ENCODE results near the gene PIGK. TPM values are rescaled to one million over a fixed set of nuclear protein-coding genes. Genes with fewer than 3 reads are reported as not detected.
"Not testable (repeated sequence)": the region's sequence is repeated elsewhere in the genome, so short reads cannot be mapped to it uniquely, and the experiment has no call there.

Gene PIGK
- polyA plus RNA-seq, 3 donors = 4.0 to 24.7 (median 19.4) TPM

DNA sequence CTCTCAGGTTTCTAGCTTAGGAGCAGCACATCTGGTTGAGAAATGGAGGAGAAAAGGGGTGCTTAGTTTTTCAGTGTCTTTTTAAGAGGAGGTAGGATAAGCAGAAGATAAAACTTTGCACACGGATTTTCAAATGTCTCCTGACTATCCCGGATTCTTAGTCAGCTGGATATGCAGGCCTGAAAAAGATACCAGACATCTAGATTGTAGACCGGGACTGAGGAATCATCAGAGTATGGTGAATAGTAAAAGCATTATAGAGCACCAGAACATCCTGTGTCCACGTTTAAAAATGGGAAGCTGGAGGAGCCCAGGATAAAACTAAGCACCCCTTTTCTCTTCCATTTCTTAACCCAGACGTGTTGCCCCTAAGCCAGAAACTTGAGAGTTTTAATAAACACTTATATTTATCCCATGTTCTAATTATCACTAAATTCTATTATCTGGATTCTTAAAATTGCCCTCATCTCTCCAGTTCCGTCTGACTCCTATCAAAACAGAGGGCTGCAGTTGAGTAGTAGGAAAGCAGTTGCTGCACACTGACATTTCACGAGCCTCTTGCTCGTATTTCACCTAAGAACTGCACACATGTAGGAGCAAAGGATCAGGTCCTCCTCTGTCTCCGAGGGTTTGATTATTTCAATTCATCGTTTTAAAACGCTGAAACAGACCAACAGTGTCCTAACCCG lies 609 bp downstream of the PIGK start:
- WGBS (ENCODE audit: insufficient coverage) = 16% methylated on average over 8 of the region's 12 CpGs
- TF ChIP-seq CTCF (IDR thresholded peaks at IDR 0.05) = no peak
- H2AFZ ChIP-seq (ENCODE audit: insufficient read depth, low read depth, low read length, poor library complexity, severe bottlenecking) = peak overlapping the region; percentile 85
- H3K36me3 ChIP-seq (replicated peaks in 1 of 2; ENCODE audit: control insufficient read depth in 1 of 2, insufficient read depth in 2 of 2, low read length in 2 of 2) = no peaks in the 10 kb centered on the region
- H3K4me1 ChIP-seq (ENCODE audit: control insufficient read depth in 1 of 2, insufficient read depth in 2 of 2, low read length in 2 of 2) = peaks cover 6 to 14% of the 10 kb centered on the region in 2 donors
- Mint-ChIP-seq H3K4me3 (peak overlapping the region; percentile 91 to 98), H3K27ac (peak overlapping the region; percentile 80 to 91 (median 89)), H3K36me3 (peaks cover 4 to 5% of the 10 kb centered on the region in 2 donors), H3K9me3 (peaks cover 0 to 3% (median 2%) of the 10 kb centered on the region in 7 donors), H3K4me1 (peaks cover 16% of the 10 kb centered on the region), H3K27me3 (ENCODE audit: low read depth in 3 of 3) (no peaks in the 10 kb centered on the region)
- peaks cover 23% of the 10 kb centered on the region for H3K79me2 ChIP-seq (ENCODE audit: insufficient read depth, low read length)
- peak overlapping the region; percentile 80 for H3K4me2 ChIP-seq (replicated peaks; ENCODE audit: extremely low read depth, low read length, poor library complexity, severe bottlenecking)
- intact Hi-C loops (cut with micrococcal nuclease) = loop anchor here in 1 of 2 donors (5.0 to 10.0 kb wide), 2 partner anchors 464 to 1144 kb away; partner anchors contain the start of genes ST6GALNAC3 and ZZZ3
- H4K20me1 ChIP-seq (ENCODE audit: insufficient read depth, low read length) = no peaks in the 10 kb centered on the region
- peak overlapping the region; percentile 60 to 77 for H3K27ac ChIP-seq (ENCODE audit: low read depth in 1 of 2, low read length in 2 of 2)
- H3K9ac ChIP-seq (ENCODE audit: insufficient read depth, low read length, poor library complexity, severe bottlenecking) = peak overlapping the region; percentile 65
- no peaks in the 10 kb centered on the region for H3K27me3 ChIP-seq (ENCODE audit: control insufficient read depth in 2 of 2, insufficient read depth in 2 of 2, low read length in 2 of 2)
- peak overlapping the region; percentile 75 to 90 (median 77) for H3K4me3 ChIP-seq (replicated peaks in 1 of 3; ENCODE audit: low read depth in 2 of 3, low read length in 3 of 3)
- H3K9me3 ChIP-seq (replicated peaks in 1 of 2; ENCODE audit: control insufficient read depth in 1 of 2, insufficient read depth in 1 of 2, low read length in 2 of 2) = no peaks in the 10 kb centered on the region
- no peak for DNase-seq

- H3K4me3 Mint-ChIP-seq; DNase-seq; H2AFZ ChIP-seq (ENCODE audit: insufficient read depth, low read depth, low read length, poor library complexity, severe bottlenecking); H3K27ac Mint-ChIP-seq; H3K27me3 Mint-ChIP-seq (ENCODE audit: low read depth in 3 of 3); intact Hi-C loops (cut with micrococcal nuclease); H3K4me1 ChIP-seq (ENCODE audit: control insufficient read depth in 1 of 2, insufficient read depth in 2 of 2, low read length in 2 of 2); H3K79me2 ChIP-seq (ENCODE audit: insufficient read depth, low read length); H3K4me3 ChIP-seq (replicated peaks in 1 of 3; ENCODE audit: low read depth in 2 of 3, low read length in 3 of 3); H4K20me1 ChIP-seq (ENCODE audit: insufficient read depth, low read length); H3K27ac ChIP-seq (ENCODE audit: low read depth in 1 of 2, low read length in 2 of 2); H3K4me1 Mint-ChIP-seq; H3K9ac ChIP-seq (ENCODE audit: insufficient read depth, low read length, poor library complexity, severe bottlenecking); H3K4me2 ChIP-seq (replicated peaks; ENCODE audit: extremely low read depth, low read length, poor library complexity, severe bottlenecking); H3K27me3 ChIP-seq (ENCODE audit: control insufficient read depth in 2 of 2, insufficient read depth in 2 of 2, low read length in 2 of 2): not testable (repeated sequence)
- WGBS (ENCODE audit: insufficient coverage) = 100% methylated on average over 3 of the region's 3 CpGs
- peaks cover 4 to 22% (median 8%) of the 10 kb centered on the region in 7 donors for H3K9me3 Mint-ChIP-seq
- H3K36me3 ChIP-seq (replicated peaks in 1 of 2; ENCODE audit: control insufficient read depth in 1 of 2, insufficient read depth in 2 of 2, low read length in 2 of 2) = peaks cover 0 to 22% of the 10 kb centered on the region in 2 donors
- peaks cover 24 to 30% of the 10 kb centered on the region in 2 donors for H3K36me3 Mint-ChIP-seq
- peaks cover 5 to 21% of the 10 kb centered on the region in 2 donors for H3K9me3 ChIP-seq (replicated peaks in 1 of 2; ENCODE audit: control insufficient read depth in 1 of 2, insufficient read depth in 1 of 2, low read length in 2 of 2)
Measured at GRCh38 chr1:77204043-77204442, 15.2 kb downstream of the PIGK start.
